ENCODE measurements around the gene AIRE.

DNA sequence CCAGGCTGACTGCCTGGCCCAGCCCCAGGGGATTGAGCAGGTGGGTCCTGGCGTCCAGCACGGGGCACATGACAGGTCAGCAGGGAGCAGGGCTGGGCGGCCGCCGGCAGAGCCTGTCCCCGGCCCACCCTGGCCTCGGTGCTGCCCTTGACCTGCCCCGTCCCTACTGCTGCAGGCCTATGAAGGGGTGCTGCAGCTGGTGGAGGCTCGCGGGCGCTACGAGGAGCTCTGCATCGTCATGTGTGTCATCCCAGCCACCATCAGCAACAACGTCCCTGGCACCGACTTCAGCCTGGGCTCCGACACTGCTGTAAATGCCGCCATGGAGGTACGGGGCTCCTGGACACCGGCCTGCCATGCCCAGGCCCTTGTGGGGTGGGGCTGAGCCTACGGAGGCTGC is 37.9 kb downstream of the AIRE start:
- TF ChIP-seq, protein P1, sequence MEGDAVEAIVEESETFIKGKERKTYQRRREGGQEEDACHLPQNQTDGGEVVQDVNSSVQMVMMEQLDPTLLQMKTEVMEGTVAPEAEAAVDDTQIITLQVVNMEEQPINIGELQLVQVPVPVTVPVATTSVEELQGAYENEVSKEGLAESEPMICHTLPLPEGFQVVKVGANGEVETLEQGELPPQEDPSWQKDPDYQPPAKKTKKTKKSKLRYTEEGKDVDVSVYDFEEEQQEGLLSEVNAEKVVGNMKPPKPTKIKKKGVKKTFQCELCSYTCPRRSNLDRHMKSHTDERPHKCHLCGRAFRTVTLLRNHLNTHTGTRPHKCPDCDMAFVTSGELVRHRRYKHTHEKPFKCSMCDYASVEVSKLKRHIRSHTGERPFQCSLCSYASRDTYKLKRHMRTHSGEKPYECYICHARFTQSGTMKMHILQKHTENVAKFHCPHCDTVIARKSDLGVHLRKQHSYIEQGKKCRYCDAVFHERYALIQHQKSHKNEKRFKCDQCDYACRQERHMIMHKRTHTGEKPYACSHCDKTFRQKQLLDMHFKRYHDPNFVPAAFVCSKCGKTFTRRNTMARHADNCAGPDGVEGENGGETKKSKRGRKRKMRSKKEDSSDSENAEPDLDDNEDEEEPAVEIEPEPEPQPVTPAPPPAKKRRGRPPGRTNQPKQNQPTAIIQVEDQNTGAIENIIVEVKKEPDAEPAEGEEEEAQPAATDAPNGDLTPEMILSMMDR (conservative IDR thresholded peaks at IDR 0.05 in 1 of 2, IDR thresholded peaks at IDR 0.05 in 1 of 2; ENCODE audit: extremely low read depth in 1 of 2, insufficient read depth in 1 of 2, low read depth in 1 of 2, low read length in 2 of 2), result no peak
- no peak for TF ChIP-seq EZH2 (IDR thresholded peaks at IDR 0.05; ENCODE audit: borderline replicate concordance, low read length)

Measured in mammary epithelial cell (primary cell).